Measurements from ENCODE around the gene ENPEP.

GRCh38 chr4:110503270-110504083 lies 27.5 kb downstream of the ENPEP start:
- TF ChIP-seq EP300 (IDR thresholded peaks at IDR 0.05) (no peak), CTCF (IDR thresholded peaks at IDR 0.05) (no peak), POLR2A (IDR thresholded peaks at IDR 0.05) (no peak)
